Neural progenitor cell (in vitro differentiated cells): ENCODE measurements around the gene CANT1. TPM values are rescaled to one million over a fixed set of nuclear protein-coding genes. Genes with fewer than 3 reads are reported as not detected.
A peak's percentile ranks its signal among the peaks of the same experiment; 100 is the strongest.

ENCODE experiments used
- DNase-seq: peaks from one replicate; pipeline ENCODE4 v3.0.0-alpha.2; 2016; ENCODE audit warnings: low spot score
- H2AFZ ChIP-seq: fragments of 200-600 bp; sonication (generic); replicated peaks from 2 replicates; pipeline ENCODE4 v1.6.1; 2016; ENCODE audit warnings: antibody characterized with exemption
- H3F3A ChIP-seq: fragments of 200-600 bp; sonication (generic); 2 replicates; pipeline ENCODE4 v1.6.1; 2016; ENCODE audit warnings: antibody characterized with exemption, low read depth
- H3K27ac ChIP-seq: fragments of 200-600 bp; sonication (generic); 2 replicates; pipeline ENCODE4 v1.5.1; 2016; ENCODE audit warnings: mild to moderate bottlenecking
- H3K27me3 ChIP-seq: fragments of 200-600 bp; sonication (generic); 2 replicates; pipeline ENCODE4 v1.6.1; 2016; ENCODE audit warnings: mild to moderate bottlenecking, moderate library complexity
- H3K36me3 ChIP-seq: fragments of 200-600 bp; sonication (generic); 2 replicates; pipeline ENCODE4 v1.5.1; 2016
- H3K4me1 ChIP-seq: fragments of 200-600 bp; sonication (generic); 2 replicates; pipeline ENCODE4 v1.6.1; 2016; ENCODE audit warnings: mixed run types
- H3K4me2 ChIP-seq: fragments of 200-600 bp; sonication (generic); 2 replicates; pipeline ENCODE4 v1.6.1; 2016
- H3K4me3 ChIP-seq: fragments of 200-600 bp; sonication (generic); 2 replicates; pipeline ENCODE4 v1.5.1; 2016
- H3K79me2 ChIP-seq: fragments of 200-600 bp; sonication (generic); 2 replicates; pipeline ENCODE4 v1.6.1; 2016; ENCODE audit warnings: low read depth
- H3K9ac ChIP-seq: fragments of 200-600 bp; sonication (generic); 2 replicates; pipeline ENCODE4 v1.6.1; 2016
- H3K9me3 ChIP-seq: fragments of 200-600 bp; sonication (generic); 2 replicates; pipeline ENCODE4 v1.5.1; 2016; ENCODE audit warnings: low read depth
- H4K20me1 ChIP-seq: fragments of 200-600 bp; sonication (generic); 2 replicates; pipeline ENCODE4 v1.6.1; 2016; ENCODE audit warnings: low read depth
- H3K27ac Mint-ChIP-seq: 3 replicates; pipeline ENCODE4 v1.8.0; 2021; ENCODE audit warnings: mixed read lengths
- H3K27me3 Mint-ChIP-seq: 2 replicates; pipeline ENCODE4 v1.8.0; 2022; ENCODE audit warnings: low read depth, mild to moderate bottlenecking, inconsistent platforms, moderate library complexity, mixed read lengths; ENCODE audit not compliant: insufficient read depth
- H3K36me3 Mint-ChIP-seq: 3 replicates; pipeline ENCODE4 v1.8.0; 2021; ENCODE audit warnings: mixed read lengths
- H3K4me1 Mint-ChIP-seq: 3 replicates; pipeline ENCODE4 v1.8.0; 2021; ENCODE audit warnings: mixed read lengths
- H3K4me3 Mint-ChIP-seq: 3 replicates; pipeline ENCODE4 v1.8.0; 2021; ENCODE audit warnings: mild to moderate bottlenecking, moderate library complexity, mixed read lengths
- H3K9me3 Mint-ChIP-seq: 3 replicates; pipeline ENCODE4 v1.8.0; 2020; ENCODE audit warnings: mixed read lengths
- CTCF ChIP-seq: fragments of 200-600 bp; sonication (generic); IDR thresholded peaks from 2 replicates; pipeline ENCODE4 v1.5.1; 2017; ENCODE audit warnings: antibody characterized with exemption, mild to moderate bottlenecking
- EZH2 ChIP-seq: fragments of 200-600 bp; sonication (generic); IDR thresholded peaks from 2 replicates; pipeline ENCODE4 v1.6.1; 2017; ENCODE audit warnings: antibody characterized with exemption, mild to moderate bottlenecking, moderate library complexity
- EZH2phosphoT487 ChIP-seq: fragments of 200-600 bp; sonication (generic); IDR thresholded peaks from 2 replicates; pipeline ENCODE4 v1.6.1; 2017; ENCODE audit warnings: antibody characterized with exemption
- total RNA-seq: library from RNA; depleted of rRNA; stranded (reverse); fragments of >200 nt; gene quantifications from 2 replicates; pipeline ENCODE4 v1.2.3, GENCODE V29; 2015; ENCODE audit warnings: low replicate concordance

Gene CANT1
- total RNA-seq, 1 donor from 2014 or later, result 24.3 TPM

GRCh38 chr17:78969865-78970264 is 39.7 kb downstream of the CANT1 start:
- Histone ChIP-seq H3K9me3 (no peaks in the 10 kb centered on the region), H3F3A (no peaks in the 10 kb centered on the region), H3K36me3 (no peaks in the 10 kb centered on the region), H3K27ac (no peak overlapping the region), H3K27me3 (no peaks in the 10 kb centered on the region), H3K9ac (no peak overlapping the region), H2AFZ (no peak overlapping the region), H3K79me2 (no peaks in the 10 kb centered on the region), H4K20me1 (no peaks in the 10 kb centered on the region), H3K4me2 (no peak overlapping the region), H3K4me1 (peaks cover 6% of the 10 kb centered on the region), H3K4me3 (no peak overlapping the region)
- Mint-ChIP-seq H3K27ac (no peak overlapping the region), H3K9me3 (no peaks in the 10 kb centered on the region), H3K4me1 (peaks cover 31% of the 10 kb centered on the region), H3K27me3 (peaks cover 17% of the 10 kb centered on the region), H3K4me3 (no peak overlapping the region), H3K36me3 (no peaks in the 10 kb centered on the region)
- TF ChIP-seq EZH2phosphoT487 (no peak), EZH2 (no peak), CTCF (no peak)
- DNase-seq, result no peak

- no peaks in the 10 kb centered on the region for H3F3A ChIP-seq
- no peak overlapping the region for H3K4me3 ChIP-seq
- Mint-ChIP-seq H3K4me3 (no peak overlapping the region), H3K36me3 (no peaks in the 10 kb centered on the region), H3K9me3 (no peaks in the 10 kb centered on the region), H3K27ac (peak overlapping the region; percentile 53), H3K4me1 (peaks cover 27% of the 10 kb centered on the region), H3K27me3 (peaks cover 14% of the 10 kb centered on the region)
- H2AFZ ChIP-seq, result no peak overlapping the region
- H3K36me3 ChIP-seq, result no peaks in the 10 kb centered on the region
- no peak for DNase-seq
- peaks cover under 1% of the 10 kb centered on the region for H3K4me1 ChIP-seq
- TF ChIP-seq CTCF, result no peak
- no peak for TF ChIP-seq EZH2
- TF ChIP-seq EZH2phosphoT487, result no peak
- no peak overlapping the region for H3K4me2 ChIP-seq
- H3K27me3 ChIP-seq, result no peaks in the 10 kb centered on the region
- H3K9me3 ChIP-seq, result no peaks in the 10 kb centered on the region
- no peak overlapping the region for H3K9ac ChIP-seq
- H4K20me1 ChIP-seq, result no peaks in the 10 kb centered on the region
- H3K27ac ChIP-seq, result no peak overlapping the region
- no peaks in the 10 kb centered on the region for H3K79me2 ChIP-seq
Observed at GRCh38 chr17:78967782-78968362, 41.7 kb downstream of the CANT1 start.

GRCh38 chr17:78966910-78967600 is 42.5 kb downstream of the CANT1 start:
- H3K27ac Mint-ChIP-seq, result no peak overlapping the region
- TF ChIP-seq EZH2 (no peak), EZH2phosphoT487 (no peak), CTCF (no peak)
- H3K4me3 ChIP-seq, result no peak overlapping the region
- H3F3A ChIP-seq, result no peaks in the 10 kb centered on the region
- H4K20me1 ChIP-seq, result no peaks in the 10 kb centered on the region
- H3K27ac ChIP-seq, result no peak overlapping the region
- H3K4me3 Mint-ChIP-seq, result no peak overlapping the region
- no peak overlapping the region for H3K4me2 ChIP-seq
- no peaks in the 10 kb centered on the region for H3K4me1 ChIP-seq
- H3K36me3 Mint-ChIP-seq, result no peaks in the 10 kb centered on the region
- no peak overlapping the region for H3K9ac ChIP-seq
- H3K4me1 Mint-ChIP-seq, result peaks cover 26% of the 10 kb centered on the region
- H3K79me2 ChIP-seq, result no peaks in the 10 kb centered on the region
- no peaks in the 10 kb centered on the region for H3K36me3 ChIP-seq
- peaks cover 11% of the 10 kb centered on the region for H3K27me3 Mint-ChIP-seq
- H3K9me3 Mint-ChIP-seq, result no peaks in the 10 kb centered on the region
- no peak for DNase-seq
- H2AFZ ChIP-seq, result no peak overlapping the region
- no peaks in the 10 kb centered on the region for H3K27me3 ChIP-seq
- no peaks in the 10 kb centered on the region for H3K9me3 ChIP-seq
